Activated CD4-positive, alpha-beta T cell treated with anti-CD3 and anti-CD28 coated beads, Interleukin-2, Interleukin-4, amounts not matched to agents 100 ng/mL and 50 ng/mL, durations not matched to agents 16 hours and 8 hours (primary cell): ENCODE results near the gene HOOK2.

Experiments used
- DNase-seq: peaks from one replicate; pipeline ENCODE4 v3.0.0-alpha.2; 2020; ENCODE audit warnings: low spot score

Gene HOOK2

DNA sequence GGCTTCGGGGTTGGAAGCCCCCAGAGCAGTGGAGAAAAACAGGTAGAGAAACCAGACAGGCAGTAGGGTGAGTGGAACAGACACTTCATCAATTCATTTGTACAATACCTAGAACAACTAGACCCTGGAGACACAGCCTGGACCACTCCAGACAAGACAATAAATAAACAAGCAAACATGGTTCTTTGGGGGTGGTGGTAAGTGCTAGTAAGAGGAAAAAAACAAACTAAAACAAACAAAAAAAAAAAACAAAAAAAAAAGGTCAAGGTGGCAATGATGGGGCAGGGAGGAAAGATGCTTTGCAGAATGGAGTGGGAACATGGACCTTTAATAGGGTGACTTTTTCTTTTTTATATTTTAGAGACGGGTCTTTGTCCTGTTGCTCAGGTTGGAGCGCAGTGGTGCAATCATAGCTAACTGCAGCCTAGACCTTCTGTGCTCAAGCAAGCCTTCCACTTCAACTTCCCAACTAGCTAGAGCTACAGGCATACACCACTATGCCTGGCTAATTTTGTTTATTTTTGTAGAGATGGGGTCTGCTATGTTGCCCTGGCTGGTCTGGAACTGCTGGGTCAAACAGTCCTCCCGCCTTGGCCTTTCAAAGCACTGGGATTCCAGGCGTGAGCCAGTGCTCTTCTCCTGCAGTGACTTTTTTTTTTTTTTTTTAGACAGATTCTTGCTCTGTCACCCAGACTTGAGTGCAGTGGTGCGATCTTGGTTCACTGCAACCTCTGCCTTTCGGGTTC is 19.0 kb upstream of the HOOK2 start:
- DNase-seq: no peak

DNA sequence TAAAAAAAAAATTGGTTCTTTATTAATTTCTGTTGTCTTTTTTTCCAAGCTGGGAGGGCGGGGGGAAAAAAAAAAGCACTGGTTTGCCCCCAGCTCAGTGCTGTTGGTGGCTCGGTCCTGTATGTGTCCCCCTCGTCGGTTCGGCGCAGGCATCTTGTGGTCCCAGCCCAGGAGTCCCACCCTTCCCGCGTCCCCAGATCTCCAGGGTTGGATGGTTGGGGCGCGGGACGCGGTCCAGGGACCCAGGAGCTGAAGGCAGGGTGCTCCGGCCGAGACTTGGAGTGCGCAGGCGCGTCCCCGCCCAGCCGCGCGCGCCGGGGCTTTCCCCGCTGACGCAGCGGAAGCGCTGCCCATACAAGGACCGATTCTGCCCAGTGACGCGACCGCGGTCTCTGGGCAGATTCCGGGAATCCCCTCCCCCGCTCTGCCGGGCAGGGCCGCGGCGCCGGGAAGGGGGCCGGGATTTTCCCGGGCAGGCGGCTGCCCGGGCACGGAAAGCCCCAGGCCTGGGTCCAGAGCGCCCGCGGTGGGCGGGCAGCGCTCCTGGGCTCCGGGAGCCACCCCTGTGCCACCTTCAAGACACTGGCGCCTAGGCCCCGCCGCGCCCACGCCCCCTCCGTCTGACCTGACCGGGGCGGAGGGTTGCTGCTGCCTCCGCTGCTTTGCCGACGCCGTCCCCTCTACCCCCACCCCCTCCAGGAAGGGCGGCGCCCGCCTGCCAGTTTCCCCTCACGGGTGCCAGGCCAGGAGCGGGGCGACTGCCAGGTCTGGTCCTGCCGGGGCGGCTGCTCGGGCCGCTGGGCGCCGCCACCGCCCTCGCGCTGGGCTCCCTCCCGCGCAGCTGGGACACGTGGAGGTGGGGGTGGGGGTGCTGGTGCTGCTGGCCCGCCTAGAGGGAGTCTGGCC is 18.2 kb upstream of the HOOK2 start:
- DNase-seq: peak; percentile 95

DNA sequence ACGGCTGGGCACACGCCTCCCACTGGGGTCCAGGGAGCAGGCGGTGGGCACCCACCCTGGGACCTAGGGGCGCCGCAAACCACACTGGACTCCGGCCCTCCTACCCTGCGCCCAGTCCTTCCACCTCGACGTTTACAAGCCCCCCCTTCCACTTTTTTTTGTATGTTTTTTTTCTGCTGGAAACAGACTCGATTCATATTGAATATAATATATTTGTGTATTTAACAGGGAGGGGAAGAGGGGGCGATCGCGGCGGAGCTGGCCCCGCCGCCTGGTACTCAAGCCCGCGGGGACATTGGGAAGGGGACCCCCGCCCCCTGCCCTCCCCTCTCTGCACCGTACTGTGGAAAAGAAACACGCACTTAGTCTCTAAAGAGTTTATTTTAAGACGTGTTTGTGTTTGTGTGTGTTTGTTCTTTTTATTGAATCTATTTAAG is 17.5 kb upstream of the HOOK2 start:
- no peak for DNase-seq

DNA sequence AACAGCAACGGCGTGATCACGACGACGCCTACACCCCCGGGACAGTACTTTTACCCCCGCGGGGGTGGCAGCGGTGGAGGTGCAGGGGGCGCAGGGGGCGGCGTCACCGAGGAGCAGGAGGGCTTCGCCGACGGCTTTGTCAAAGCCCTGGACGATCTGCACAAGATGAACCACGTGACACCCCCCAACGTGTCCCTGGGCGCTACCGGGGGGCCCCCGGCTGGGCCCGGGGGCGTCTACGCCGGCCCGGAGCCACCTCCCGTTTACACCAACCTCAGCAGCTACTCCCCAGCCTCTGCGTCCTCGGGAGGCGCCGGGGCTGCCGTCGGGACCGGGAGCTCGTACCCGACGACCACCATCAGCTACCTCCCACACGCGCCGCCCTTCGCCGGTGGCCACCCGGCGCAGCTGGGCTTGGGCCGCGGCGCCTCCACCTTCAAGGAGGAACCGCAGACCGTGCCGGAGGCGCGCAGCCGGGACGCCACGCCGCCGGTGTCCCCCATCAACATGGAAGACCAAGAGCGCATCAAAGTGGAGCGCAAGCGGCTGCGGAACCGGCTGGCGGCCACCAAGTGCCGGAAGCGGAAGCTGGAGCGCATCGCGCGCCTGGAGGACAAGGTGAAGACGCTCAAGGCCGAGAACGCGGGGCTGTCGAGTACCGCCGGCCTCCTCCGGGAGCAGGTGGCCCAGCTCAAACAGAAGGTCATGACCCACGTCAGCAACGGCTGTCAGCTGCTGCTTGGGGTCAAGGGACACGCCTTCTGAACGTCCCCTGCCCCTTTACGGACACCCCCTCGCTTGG is 16.9 kb upstream of the HOOK2 start:
- peak; percentile 83 for DNase-seq

DNA sequence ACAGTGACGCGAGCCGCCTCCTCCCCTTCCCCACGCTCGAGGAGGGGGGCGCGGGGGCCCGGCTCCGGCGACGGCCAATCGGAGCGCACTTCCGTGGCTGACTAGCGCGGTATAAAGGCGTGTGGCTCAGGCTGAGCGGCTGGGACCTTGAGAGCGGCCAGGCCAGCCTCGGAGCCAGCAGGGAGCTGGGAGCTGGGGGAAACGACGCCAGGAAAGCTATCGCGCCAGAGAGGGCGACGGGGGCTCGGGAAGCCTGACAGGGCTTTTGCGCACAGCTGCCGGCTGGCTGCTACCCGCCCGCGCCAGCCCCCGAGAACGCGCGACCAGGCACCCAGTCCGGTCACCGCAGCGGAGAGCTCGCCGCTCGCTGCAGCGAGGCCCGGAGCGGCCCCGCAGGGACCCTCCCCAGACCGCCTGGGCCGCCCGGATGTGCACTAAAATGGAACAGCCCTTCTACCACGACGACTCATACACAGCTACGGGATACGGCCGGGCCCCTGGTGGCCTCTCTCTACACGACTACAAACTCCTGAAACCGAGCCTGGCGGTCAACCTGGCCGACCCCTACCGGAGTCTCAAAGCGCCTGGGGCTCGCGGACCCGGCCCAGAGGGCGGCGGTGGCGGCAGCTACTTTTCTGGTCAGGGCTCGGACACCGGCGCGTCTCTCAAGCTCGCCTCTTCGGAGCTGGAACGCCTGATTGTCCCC is 16.1 kb upstream of the HOOK2 start, which contains the start of gene JUNB:
Gene JUNB (plus strand): TSS at position 142 of the 706 bp plus-strand sequence. CDS start 286 bp downstream, at position 428.
- DNase-seq: peak; percentile 99

DNA sequence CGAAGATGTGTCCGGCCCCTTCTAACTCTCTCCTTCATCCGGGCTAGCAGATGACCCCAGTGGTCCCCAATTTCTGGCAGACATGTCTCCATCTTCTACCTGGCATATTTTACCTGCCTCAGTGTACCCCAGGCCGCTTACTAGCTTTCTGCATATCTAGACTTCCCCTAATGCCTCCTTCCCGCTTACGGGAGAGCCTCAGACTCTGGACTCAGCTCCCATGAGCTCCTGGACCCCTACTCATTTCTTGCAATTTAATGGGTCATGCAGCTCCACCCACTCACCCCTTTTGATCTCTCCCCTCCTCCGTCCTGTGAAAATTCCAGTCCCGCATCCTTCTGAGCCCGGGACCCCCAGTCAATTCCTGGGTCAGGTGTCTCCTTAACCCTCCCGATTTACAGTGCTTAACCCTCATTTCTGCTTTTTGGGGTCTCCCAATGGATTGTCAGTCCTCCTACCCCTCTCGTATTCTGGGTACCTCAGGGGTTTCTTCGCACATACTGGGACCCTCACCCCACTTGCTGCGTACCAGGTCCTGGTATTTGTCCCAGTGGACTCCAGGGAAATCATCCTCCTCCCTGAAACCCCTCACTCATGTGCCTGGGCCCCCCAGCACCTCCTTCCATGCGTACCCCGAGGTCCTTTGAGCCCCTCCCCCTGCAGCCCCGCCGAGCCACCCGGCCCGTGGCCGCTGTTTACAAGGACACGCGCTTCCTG is 15.4 kb upstream of the HOOK2 start:
- no peak for DNase-seq

DNA sequence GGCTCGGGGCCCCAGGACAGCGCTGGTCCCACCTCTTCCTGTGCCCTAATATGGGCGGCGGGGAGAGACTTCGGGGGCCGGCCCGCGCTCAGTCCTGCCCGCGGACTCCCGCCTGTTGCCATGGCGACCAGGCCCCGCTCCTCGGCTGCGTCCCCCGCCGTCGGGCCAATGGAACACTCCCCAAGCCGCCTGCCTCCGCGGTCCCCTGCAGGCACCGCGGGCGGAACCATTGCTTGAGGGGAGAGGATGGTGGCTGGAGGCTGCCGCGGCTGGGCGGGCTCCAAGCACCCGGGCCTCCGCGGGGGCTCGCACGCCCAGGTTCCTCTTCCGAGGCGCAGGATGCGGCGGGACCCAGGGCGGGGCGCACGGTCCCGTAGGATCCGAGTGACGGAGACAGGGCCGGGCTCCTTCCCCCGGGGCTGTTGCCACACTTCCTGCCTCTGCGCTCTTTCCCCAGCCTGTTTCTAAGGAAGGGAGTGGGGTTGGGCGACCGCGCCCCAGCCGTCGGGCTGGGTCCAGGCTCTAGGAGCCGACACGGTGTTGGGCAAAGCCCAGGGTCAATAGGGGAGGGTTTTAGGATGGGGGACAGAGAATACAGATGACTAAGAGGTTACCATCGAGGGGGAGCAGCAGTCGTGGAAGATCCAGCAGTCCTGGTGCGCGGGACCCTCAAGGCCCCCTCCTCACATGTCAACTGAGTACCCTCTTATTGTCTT is 14.7 kb upstream of the HOOK2 start:
- peak; percentile 98 for DNase-seq

DNA sequence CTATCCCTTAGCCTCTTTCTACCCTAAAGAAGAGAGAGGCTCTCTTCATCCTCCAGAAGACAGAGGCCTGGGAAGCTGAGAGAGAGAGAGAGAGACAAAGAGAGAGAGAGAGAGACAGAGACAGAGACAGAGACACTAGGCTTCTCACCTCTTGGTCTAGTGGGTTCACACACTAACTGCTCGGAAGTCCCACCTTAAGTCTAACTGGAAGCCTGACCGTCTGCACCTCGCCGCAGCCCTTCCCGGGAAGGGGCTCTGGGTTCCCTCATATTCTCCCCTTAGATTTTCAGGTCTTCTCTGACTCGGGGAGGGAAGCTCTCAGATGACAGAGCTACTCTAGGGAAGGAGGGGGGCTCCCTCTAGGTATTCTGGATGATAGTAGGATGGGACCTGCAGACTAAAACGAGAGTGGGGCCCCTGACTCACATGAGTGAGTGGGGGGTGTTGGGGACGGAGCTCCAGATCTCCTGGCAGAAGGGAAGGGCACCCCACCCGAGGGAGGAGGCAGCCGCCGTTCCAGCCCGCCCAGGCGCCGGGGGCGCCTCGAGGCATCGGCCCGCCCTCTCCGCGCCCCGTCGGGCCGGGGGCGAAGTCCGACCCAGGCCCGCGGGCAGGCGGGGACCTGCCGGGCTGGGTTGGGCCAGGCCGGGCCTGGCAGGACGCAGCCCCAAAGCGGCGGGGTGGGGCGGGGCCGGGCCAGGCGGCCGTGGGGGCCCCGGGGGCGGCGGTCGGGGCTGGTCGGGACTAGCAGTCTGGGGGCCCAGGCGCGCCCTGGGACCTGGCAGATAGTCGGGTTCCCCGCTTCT is 13.9 kb upstream of the HOOK2 start:
- peak; percentile 34 for DNase-seq

DNA sequence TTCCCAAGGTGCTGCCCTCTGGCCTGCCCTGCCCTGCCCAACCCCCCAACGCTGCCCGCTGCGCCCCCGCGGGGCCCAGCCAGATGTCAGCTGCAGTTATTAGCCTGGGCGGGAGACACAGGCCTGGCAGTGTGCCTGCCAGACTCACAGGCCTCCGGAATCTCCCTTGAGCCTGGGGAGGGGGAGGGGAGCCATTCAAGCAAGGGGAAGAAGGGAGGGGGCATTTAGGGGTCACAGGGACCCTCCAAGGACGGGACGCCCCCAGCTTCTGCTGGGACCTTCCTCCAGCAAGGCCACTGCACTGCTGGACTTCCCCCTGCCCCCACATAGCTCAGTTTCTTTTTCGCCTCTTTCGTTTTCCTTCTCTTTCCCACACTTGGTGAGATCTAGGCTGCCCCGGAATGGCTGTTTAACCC is 13.3 kb upstream of the HOOK2 start:
- DNase-seq: peak; percentile 54

DNA sequence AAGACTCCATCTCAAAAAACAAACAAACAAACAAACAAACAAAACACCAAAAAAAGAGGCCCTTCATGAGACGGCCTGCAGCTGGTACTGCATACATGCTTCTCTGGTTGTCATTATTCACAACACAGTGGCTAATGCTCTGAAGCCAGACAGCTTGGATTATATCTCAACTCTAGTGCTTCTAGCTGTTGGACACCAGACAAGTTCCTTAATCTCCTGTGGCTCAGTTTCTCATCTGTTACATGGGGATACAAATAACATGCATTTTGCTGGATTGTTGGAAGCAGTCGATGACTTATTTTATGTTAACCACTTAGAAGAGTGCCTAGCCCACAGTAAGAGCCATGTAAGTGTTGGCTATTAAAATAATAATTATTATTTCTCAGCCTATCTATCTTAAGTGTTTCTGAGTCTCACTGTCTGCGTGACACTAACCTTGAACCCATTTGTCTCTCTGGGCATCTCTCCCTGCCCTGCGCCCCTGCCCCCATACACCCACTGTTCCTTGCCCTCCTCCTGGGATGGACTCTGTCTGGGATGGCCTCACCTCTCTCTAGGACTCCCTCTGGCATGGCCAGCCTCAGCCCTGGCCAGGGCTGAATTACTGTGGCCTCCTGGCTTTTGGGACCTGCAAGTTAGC is 12.8 kb upstream of the HOOK2 start:
- DNase-seq: no peak

DNA sequence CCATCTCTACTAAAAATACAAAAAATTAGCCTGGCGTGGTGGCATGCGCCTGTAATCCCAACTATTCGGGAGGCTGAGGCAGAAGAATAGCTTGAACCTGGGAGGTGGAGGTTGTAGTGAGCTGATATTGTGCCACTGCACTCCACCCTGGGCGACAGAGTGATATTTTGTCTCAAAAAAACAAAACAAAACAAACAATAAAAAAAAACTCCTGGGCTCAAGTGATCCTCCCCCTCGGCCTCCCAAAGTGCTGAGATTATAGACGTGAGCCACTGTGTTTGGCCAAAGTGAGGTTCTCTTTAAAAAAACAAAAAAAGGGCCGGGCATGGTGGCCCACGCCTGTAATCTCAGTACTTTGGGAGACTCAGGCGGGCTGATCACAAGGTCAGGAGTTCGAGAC is 12.1 kb upstream of the HOOK2 start:
- no peak for DNase-seq

DNA sequence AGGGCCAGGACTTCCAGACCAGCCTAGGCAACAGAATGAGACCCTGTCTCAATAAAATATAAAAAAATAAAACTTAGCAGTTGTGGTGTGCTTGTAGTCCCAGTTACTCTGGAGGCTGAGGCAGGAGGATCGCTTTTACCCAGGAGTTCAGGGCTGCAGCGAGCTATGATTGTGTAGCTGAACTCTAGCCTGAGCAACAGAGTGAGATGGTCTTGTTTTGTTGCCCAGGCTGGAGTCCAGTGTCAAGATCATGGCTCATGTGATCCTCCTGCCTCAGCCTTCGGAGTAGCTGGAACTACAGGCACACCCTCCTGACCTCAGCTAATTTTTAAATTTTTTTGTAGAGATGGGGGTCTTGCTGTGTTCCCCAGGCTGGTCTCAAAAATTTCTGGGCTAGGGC is 11.6 kb upstream of the HOOK2 start:
- no peak for DNase-seq

DNA sequence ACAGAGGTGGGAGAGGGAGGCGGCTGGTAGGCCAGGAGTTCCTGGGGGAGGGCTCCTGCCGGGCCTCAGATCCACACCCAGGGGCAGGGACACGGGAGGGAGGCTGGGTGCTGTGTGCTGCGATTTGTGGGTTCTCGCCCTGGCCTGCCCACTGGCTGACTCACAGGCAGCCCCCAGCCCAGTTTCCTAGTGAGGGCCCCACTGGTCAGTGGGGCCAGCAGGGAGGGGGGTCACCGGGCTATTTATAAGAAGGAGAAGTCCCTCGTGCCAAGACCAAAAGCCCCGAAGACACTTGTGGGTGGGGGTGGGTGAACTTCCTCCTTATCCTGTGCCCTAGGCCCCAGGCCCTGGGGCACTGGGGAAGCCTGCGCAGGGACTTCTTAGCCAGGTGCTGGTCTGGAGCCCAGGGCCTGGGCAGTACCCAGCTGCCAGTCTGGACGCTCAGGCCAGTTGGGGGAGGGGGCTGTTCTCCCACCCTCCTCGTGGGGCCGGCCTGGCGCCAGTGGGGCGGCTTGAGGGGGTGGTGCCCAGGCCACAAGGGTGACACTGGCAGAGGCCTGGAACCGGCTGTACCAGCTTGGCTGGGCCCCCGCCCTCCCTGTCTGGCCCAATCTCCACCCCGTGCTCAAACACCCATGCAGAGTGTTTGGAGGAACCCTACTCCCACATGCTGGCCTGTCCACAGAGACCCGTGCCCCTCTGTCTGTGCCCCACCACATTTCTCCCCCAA is 11.0 kb upstream of the HOOK2 start:
- DNase-seq: no peak

DNA sequence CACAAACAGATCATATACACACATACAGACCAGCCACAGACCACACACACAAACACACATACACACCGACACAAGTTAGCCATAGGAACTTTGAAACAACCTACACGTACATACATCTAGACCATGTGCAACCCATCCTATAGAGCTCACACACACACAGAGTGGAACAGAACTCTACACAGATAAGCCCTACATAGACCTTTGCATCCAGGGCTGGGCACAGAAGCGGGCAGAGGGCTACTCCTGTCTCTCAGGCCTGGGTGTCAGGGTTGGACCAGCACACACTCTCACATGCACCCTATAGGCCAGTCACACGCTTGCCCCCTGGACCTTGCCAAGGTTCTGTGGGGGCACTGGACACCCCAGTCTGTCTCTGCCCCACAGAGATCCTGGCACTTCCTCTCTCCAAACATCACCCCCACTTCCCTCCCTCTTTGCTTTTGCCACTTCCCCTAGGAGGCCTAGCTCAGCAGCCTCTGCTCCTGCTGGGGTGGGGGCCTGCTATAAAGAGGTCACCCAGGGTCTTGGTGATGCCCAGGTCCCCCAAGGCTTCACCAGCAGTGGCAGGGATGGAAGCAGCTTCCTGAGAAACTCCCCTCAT is 10.2 kb upstream of the HOOK2 start:
- no peak for DNase-seq

DNA sequence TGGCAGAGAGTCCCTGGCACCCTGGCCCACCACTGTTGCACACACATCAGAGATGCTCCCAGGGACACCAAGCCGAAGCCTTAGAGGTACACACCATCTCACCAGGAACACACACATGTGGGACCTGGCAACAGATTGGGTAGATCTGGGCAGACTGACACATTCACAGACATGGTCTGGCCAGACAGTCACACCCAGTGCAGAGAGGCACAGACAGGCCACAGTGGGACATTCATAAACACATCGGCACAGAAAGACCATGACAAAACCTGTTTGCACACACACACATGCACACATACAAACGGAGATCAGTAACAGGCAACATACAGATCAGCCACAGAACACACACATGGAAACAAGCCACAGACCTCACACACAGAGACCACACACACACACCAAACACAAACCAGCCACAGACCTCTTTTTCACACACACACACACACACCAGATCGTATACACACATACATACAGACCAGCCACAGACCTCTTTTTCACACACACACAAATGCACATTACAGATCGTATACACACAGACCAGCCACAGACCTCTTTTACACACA is 9.6 kb upstream of the HOOK2 start:
- peak; percentile 52 for DNase-seq

DNA sequence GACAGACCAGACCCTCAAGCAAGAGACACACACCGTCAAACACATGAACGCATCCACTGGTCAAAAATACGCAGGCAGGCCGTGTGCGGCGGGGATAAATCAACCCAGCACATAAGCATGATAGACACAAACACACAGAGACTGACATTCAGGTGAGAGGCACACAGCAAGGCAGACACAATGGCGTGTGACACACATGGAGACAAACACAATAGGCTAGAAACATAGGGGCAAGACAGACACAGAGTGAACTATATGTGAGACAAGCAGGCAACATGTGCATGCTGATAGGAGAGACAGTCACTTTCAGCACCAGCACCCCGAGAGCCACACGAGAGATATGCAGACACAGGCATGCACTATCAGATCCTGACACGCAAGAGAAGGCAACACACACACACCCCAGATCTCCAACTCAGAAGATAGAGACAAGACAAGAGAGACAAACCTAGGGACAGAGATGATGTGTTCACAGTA is 9.1 kb upstream of the HOOK2 start:
- DNase-seq: peak; percentile 36

DNA sequence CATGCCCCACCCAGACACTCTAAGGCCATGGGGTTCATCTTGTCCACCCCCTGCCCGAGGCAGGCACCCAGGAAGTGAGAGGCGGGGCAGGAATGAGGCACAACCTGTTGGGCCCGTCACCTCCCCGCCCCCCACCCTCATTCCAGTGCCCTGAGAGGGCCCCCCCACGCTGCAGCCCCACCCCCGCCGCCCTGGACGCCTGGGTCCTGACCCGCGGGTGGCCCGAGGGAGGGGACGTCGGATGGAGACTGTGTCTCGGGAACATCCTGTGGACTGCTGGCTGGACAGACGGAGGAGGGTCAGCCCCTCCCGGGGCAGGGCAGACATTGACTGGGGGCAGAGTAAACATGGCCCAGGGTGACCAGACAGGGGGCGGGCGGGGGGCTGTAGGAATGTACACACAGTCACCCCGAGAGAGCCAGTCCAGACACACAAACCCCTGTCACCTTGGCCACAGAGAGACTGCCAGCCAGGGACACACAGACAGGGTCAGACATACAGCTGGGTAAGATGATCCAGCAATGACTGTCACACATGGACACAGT is 8.6 kb upstream of the HOOK2 start:
- DNase-seq: peak; percentile 44
